D341Med (cell line): Measurements from ENCODE around the gene AHNAK2.
"Not testable (repeated sequence)": the region's sequence is repeated elsewhere in the genome, so short reads cannot be mapped to it uniquely, and the experiment has no call there.

Source experiments
- DNase-seq: peaks from one replicate; pipeline ENCODE4 v3.0.0; 2012; ENCODE audit warnings: low spot score

Gene AHNAK2

DNA sequence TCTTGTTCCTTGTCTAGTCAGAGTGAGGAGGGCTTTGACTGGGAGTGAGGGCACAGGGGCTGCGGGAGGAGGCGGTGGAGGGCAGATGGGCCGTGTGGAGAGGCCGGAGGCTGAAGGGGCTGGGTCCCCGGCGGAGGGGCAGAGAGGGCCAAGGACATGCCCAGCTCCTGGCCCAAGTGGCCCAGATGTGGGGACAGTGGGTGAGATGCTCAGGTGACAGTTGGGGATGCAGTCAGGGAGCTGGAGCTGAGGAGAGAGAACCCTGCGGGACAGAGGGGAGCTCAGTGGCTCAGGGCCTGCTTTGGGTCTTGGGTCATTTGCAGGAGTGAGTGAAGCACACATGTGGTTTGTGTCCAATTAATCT is 80.0 kb downstream of the AHNAK2 start:
- peak; percentile 29 for DNase-seq

DNA sequence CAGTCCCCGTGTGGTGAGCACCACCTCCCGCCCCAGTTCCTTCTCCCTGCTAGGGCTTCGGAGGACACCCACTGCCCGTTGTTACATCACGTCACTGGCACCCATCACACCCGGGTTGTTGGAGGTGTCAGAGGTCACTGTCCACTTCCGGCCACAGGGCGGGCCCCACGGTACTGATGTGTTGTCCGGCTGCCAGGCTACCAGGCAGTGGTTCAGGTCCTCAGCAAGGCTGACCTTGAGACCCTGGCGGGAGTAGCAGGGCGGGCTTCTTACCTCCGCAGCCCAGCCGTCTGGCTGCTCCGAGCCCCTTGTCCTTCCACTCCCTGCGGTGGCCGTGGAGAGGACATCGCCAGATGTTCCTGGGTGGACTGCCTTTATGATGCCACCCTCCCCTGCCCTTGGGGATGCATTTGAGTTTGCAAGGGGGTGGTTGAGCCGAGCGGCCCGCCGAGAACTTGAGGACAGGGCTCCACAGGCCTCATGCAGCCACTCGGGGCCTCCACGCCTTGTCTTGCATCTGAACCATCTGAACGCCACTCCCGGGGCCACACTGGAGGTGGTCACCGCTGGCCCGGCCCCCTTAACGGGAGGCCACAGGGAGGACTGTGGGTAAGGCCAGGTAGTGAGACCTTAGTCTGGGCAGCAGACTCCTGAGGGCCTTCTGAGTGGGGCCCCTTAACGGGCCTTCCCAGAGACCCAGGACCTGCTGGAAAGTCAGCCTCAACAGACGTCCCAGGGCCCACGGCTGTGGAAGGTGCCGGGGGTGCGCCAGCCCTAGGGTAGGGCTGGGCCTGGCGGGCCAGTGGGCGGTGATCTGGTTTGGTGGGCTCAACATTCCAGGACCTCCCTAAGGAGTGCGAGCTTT is 80.6 kb downstream of the AHNAK2 start:
- DNase-seq, result peak; percentile 34

DNA sequence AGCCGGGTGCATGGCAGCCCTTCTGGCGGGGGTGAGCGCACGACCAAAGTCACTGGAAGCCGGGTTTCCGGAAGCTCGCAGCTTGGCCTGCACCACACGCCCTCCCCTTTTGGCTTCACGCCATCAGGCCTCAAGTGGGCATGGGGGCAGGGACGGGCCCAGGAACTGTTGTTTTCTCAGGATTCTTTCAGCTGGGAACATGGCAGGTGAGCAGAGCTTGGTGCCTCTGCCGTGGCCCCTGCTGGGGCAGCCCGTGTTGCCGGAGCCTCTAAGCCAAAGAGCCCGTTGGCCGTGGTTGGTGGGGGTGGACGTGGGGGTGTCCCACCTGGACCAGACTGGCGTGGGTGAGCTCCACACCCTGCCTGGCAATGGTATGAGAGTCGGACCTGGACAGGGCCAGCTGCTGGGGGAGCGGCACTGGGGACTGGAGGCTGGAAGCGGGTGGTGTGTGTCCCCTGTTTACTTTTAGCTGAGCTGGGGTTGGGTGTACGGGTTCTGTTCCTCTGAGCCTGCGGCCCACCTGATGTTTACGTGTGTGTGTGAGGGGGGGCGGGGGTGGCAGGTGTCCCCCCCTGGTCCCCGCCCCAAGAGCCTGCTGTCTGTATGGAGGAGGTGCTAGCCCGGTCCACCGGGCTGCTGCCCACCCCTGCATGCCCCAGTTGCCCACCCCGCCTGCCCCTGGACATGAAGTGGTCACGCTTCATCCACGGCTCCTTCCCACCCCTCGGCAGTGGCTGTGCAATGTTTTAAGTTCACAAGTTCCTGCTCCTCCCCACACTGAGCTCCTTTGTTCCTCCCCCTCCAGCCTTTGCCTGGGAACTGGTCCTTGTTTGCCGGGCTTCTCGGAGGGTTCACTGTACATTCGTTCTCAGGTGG is 82.2 kb downstream of the AHNAK2 start:
- peak; percentile 39 for DNase-seq

GRCh38 chr14:104895207-104895785 is 82.9 kb downstream of the AHNAK2 start:
- peak; percentile 26 for DNase-seq

GRCh38 chr14:104894331-104895206 is 83.6 kb downstream of the AHNAK2 start:
- DNase-seq, result peak; percentile 29

- no peak for DNase-seq
Measured at GRCh38 chr14:104893435-104894207, 84.6 kb downstream of the AHNAK2 start.

DNA sequence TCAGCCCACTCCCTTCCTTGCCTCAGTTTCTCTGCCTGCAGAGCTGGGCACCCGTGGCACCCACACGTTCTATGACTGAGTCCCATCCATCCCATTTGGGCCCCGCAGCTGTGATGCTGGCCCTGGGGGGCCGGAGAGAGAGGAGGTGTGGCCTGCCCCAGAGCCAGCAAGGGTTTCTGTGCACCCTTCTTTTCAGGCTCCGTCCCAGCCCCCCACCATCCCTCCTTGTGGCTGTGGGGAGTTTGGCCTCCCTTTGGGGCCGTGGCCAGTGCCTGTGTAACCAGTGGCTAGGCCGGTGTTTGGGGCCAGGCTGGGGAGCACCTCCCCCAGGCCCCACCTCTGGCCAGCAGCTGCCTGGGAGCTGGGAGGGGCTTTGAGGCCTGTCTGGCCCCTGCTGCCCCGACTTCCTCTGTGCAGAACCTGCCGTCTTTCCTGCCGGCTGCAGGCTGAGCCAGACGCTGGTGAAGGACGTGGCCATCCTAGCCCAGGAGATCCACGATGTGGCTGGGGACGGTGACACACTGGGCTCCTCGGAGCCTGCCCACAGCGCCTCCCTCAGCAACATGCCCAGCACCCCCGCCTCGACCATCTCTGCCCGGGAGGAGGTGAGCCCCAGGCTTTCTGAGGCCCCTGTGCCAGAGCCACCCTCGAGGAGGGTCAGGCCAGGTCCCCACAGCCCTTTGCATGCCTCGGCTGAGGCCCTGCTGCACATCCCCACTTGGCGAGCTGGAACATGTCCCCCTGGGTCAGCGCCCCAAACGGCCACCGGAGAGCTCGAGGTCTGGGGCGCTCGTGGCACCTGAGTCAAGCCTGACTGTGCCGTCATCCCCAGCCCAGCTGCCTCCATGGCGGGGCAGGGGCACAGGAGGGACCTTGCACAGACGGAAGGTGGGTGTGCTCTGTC is 85.4 kb downstream of the AHNAK2 start:
- DNase-seq, result no peak

DNA sequence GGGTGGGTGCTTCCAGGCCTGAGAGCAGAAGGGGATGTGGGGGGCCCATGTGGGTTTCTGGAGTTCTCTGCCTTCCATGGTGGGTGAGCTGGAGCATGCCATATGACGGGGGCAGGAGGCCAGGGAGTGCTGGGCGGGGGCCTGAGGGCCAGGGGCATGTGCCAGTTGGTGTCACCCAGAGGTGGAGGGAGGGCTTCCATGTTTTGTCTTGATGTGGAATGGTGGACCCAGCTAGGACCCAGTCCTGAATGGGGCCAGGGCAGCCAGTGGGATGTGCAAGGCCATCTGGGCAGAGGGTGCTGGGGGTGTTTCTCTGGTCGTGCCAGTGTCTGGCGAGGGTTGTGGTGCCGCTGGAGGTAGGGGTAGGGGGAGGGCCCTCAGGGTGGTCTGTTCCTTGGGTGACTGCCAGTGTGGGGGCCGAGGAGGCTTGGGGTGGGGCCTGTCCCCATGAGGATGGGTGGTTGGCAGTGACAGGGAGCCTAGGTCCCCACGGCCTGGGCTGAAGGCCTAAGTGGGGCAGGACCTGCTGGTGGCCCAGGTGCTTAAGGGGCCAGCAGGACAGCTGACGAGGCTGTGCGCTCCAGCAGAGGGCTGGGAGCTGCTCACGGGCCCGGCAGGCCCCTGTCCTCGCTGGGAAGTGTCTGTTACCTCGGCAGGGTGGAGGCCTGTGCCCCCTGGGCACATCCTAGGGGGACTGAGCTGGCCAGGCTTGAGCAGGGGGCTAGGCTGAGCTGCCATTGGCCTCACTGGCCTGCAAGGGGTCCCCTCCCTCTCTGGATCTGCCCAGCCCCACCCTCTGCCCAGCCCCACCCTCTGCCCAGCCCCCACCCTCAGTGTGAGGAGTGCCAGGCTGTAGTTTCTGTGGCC is 86.3 kb downstream of the AHNAK2 start:
- no peak for DNase-seq

- peak; percentile 20 for DNase-seq
Measured at GRCh38 chr14:104891121-104891551, 87.0 kb downstream of the AHNAK2 start.

GRCh38 chr14:104890292-104890691 is 87.9 kb downstream of the AHNAK2 start:
- DNase-seq, result not testable (repeated sequence)

- no peak for DNase-seq
Measured at GRCh38 chr14:104889375-104889757, 88.8 kb downstream of the AHNAK2 start.

DNA sequence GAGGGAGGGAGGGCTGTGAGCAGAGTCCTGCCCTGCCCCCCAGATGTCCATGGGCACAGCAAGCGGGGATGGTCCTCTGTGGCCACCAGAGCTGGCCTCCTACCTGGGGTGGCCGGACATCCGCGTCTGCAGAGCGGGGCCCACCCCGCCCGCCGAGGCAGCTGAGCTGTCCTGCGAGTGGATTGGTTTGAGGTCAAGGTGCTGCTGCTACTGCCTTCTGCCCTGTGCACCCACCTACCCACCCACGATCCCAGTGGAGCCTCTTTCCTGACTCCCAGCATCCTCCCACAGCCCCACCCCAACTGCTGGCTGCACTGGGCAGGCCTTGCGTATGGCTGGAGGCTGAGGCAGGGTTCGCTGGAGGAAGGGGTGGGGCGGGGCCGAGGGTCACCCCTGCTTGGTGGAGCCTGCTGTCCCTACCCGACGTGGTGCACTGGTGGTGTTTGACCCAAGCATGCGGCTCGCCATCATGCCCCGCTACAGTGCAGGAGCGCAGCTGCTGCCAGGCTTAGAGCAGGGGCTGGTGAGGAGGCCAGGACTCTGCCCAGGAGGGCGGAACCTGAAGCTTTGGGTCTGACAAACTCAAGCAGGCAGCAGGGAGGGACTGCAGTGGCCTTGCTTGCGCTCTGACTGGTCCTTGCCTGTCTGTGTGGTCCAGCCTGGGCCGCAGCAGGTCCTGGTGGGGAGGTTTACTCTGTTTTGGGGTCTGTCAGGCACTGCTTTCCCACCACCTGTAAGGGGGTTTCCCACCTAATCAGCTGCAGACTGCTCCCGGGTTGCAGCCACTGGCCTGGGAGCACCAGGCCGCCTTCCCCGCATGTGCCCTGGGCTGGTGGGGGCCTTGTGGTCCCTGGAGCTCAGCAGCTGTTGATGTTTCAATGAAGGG is 89.4 kb downstream of the AHNAK2 start:
- no peak for DNase-seq

DNA sequence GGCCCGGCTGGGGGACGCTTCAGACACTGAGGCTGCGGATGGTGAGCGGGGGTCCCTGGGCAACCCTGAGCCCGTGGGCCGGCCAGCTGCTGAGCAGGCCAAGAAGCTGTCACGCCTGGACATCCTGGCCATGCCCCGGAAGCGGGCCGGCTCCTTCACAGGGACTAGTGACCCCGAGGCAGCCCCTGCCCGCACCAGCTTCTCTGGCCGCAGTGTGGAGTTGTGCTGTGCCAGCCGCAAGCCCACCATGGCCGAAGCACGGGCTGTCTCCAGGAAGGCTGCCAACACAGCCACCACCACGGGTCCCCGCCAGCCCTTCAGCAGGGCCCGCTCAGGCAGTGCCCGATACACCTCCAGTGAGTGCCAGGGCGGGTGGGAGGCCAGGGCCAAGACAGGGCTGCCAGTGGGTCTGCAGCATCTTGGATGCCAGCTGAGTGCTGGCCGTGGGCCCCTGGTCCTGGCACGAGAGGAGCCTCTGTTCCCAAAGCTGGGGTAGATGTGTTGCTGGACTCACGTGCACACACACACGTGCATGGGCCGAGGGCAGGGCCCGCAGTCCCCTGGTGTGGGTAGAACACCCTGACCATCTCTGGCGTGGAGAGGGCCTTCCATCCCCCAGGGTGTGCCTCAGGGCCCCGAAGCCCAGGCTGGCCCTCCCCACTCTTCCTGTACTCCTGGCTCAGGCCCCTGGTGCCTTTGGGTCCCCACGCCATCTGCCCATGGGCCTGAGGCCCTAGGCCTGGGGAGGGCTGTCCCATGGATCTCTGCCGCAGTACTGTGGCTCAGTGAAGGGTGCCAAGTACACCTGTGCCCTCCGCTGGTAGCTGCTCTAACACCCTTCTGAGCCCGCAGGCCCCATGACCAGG is 90.3 kb downstream of the AHNAK2 start:
- DNase-seq, result no peak
